NCI-H2029 (cell line): Measurements from ENCODE around the gene DGUOK.

Source experiments
- DNase-seq: peaks from one replicate; lab custom pipeline; 2025; lab: John Stamatoyannopoulos, UW

Gene DGUOK

GRCh38 chr2:73998451-73998850 lies 71.8 kb downstream of the DGUOK start:
- no peak for DNase-seq

- DNase-seq, result no peak
Observed at GRCh38 chr2:73998933-73999332, 72.3 kb downstream of the DGUOK start.

GRCh38 chr2:73999881-74000597 lies 73.4 kb downstream of the DGUOK start:
- DNase-seq, result no peak

- DNase-seq, result no peak
Observed at GRCh38 chr2:74000666-74001065, 74.0 kb downstream of the DGUOK start.

GRCh38 chr2:74001121-74001520 lies 74.4 kb downstream of the DGUOK start:
- DNase-seq, result no peak

- DNase-seq, result no peak
Observed at GRCh38 chr2:74001781-74002504, 75.3 kb downstream of the DGUOK start.

- peak; percentile 71 for DNase-seq
Observed at GRCh38 chr2:74002505-74003421, 76.1 kb downstream of the DGUOK start.

- DNase-seq, result no peak
Observed at GRCh38 chr2:74003494-74004211, 77.0 kb downstream of the DGUOK start.

- DNase-seq, result no peak
Observed at GRCh38 chr2:74004212-74005182, 77.8 kb downstream of the DGUOK start.

GRCh38 chr2:74005786-74006185 lies 79.1 kb downstream of the DGUOK start:
- DNase-seq, result no peak

- no peak for DNase-seq
Observed at GRCh38 chr2:74006459-74006858, 79.8 kb downstream of the DGUOK start.

GRCh38 chr2:74007121-74007520 lies 80.4 kb downstream of the DGUOK start:
- no peak for DNase-seq

GRCh38 chr2:74007711-74008110 lies 81.0 kb downstream of the DGUOK start:
- DNase-seq, result no peak
